ENCODE results near the gene ARHGAP31. TPM values are rescaled to one million over a fixed set of nuclear protein-coding genes. Genes with fewer than 3 reads are reported as not detected.
A peak's percentile ranks its signal among the peaks of the same experiment; 100 is the strongest.

Gene ARHGAP31
- total and polyA plus RNA-seq, 7 donors: 3.5 to 18.0 (median 11.0) TPM

DNA sequence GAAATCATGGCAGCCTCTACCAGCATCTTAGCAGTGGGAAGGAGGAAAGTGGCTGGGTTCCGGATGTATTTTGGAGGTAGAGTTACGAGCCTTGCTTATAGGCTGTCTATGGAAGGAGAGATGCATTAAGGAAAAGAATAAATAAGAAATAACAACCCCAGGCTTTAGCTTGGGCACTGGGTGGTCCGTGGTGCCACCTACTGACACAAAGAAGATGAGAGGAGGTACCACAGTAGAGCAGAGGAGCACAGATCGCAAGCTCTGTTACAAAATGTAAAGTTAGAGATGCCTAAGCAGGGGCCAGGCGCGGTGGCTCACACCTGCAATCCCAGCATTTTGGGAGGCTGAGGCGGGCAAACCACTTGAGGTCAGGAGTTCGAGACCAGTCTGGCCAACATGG, 94.4 kb downstream of the ARHGAP31 start:
- DNase-seq: no peak
- no peaks in the 10 kb centered on the region for H3K27me3 ChIP-seq
- WGBS, 2 donors: 87 to 88% methylated on average over 8 of the region's 8 CpGs
- no peak overlapping the region for H3K27ac ChIP-seq
- peaks cover 0 to 56% (median 13%) of the 10 kb centered on the region in 4 donors for H3K36me3 ChIP-seq
- no peaks in the 10 kb centered on the region for H3K4me1 ChIP-seq
- no peaks in the 10 kb centered on the region for H3K9me3 ChIP-seq
- TF ChIP-seq, protein P1, sequence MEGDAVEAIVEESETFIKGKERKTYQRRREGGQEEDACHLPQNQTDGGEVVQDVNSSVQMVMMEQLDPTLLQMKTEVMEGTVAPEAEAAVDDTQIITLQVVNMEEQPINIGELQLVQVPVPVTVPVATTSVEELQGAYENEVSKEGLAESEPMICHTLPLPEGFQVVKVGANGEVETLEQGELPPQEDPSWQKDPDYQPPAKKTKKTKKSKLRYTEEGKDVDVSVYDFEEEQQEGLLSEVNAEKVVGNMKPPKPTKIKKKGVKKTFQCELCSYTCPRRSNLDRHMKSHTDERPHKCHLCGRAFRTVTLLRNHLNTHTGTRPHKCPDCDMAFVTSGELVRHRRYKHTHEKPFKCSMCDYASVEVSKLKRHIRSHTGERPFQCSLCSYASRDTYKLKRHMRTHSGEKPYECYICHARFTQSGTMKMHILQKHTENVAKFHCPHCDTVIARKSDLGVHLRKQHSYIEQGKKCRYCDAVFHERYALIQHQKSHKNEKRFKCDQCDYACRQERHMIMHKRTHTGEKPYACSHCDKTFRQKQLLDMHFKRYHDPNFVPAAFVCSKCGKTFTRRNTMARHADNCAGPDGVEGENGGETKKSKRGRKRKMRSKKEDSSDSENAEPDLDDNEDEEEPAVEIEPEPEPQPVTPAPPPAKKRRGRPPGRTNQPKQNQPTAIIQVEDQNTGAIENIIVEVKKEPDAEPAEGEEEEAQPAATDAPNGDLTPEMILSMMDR (IDR thresholded peaks at IDR 0.05): peak in 1 of 4 experiments; percentile 35
- TF ChIP-seq POLR2A (IDR thresholded peaks at IDR 0.05): no peak
- H3K4me3 ChIP-seq: no peak overlapping the region
- intact Hi-C loops (cut with DNase I): loop anchor here (10.0 kb wide), 1 partner anchor 114 kb away; no protein-coding TSS in a partner anchor

DNA sequence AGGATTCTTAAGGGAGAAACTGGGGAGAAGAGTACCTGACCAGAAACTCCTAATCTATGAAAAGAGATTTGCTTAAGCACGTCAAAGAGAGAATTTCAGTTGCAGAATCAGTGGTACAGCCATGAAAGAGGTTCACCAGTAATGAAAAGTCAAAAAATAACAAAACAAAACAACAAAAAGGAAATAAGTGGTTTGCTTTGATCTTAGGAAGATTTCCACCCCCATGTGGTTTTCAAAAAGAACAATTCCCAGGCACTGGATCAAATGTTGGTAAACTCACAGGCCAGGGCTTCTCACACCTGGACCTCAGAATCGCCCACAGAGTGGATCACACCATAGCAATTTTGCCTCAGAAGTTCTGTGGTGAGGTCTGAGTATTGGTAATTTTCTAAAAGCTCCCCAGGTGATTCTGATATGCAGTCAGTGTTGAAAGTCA, 101.8 kb downstream of the ARHGAP31 start:
- no peak for TF ChIP-seq POLR2AphosphoS5 (IDR thresholded peaks at IDR 0.05)
- TF ChIP-seq, protein P1 (IDR thresholded peaks at IDR 0.05): no peak
- TF ChIP-seq POLR2A (IDR thresholded peaks at IDR 0.05): no peak
- no peak for TF ChIP-seq EP300 (IDR thresholded peaks at IDR 0.05)
- DNase-seq: no peak
- peaks cover 0 to 85% (median 13%) of the 10 kb centered on the region in 4 donors for H3K36me3 ChIP-seq
- H3K27ac ChIP-seq: no peak overlapping the region
- no peaks in the 10 kb centered on the region for H3K9me3 ChIP-seq
- H3K27me3 ChIP-seq: no peaks in the 10 kb centered on the region
- intact Hi-C loops (cut with DNase I): no loop called here
- no peaks in the 10 kb centered on the region for H3K4me1 ChIP-seq
- 82 to 90% methylated on average over 2 of the region's 2 CpGs for WGBS, 2 donors
- H3K4me3 ChIP-seq: no peak overlapping the region

DNA sequence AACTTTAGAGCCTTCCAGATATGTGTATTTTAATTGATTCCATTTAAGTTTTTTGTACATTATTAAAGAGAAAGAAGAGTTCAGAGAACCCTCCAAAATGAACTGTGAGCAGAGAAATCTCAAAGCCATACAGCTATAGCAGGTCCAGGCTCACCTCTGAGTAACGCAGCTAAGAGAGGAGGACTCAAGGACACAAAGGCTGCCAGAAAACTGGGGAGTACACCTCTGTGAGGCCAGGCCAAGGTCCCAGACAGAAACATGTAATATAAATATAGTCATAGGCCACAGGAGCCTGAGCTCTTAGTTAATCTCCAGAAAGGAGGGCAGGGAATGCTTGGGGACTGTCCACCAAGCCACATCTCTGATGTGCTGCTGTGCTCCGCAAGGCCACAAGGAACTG, 102.7 kb downstream of the ARHGAP31 start:
- H3K4me1 ChIP-seq: no peaks in the 10 kb centered on the region
- TF ChIP-seq POLR2AphosphoS5 (IDR thresholded peaks at IDR 0.05) (no peak), EP300 (IDR thresholded peaks at IDR 0.05) (no peak), POLR2A (IDR thresholded peaks at IDR 0.05) (no peak)
- TF ChIP-seq, protein P1 (IDR thresholded peaks at IDR 0.05): no peak
- H3K27me3 ChIP-seq: no peaks in the 10 kb centered on the region
- WGBS, 2 donors: 96 to 97% methylated on average over 2 of the region's 2 CpGs
- no peaks in the 10 kb centered on the region for H3K9me3 ChIP-seq
- H3K36me3 ChIP-seq: peaks cover 0 to 80% (median 5%) of the 10 kb centered on the region in 4 donors
- no peak overlapping the region for H3K4me3 ChIP-seq
- H3K27ac ChIP-seq: no peak overlapping the region
- DNase-seq: no peak
- intact Hi-C loops (cut with DNase I): no loop called here

DNA sequence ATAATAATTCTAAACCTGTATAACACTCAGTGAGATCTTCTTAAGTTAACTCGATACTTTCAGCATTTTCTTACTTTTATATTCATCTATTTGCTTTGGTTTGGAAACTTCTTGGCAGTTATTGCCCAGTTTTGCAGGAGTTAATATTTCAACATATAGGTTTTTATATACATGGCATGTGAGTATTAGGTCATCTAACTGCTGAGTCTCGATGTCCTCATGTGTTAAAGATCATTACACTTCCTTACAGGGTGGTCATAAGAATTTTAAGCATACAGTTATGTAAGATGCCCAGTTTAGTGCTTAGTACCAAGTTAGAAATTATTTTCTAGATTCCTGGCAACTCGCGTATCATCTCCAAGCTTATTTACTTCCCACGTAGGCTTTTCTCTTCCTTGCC, 106.3 kb downstream of the ARHGAP31 start:
- intact Hi-C loops (cut with DNase I): no loop called here
- H3K36me3 ChIP-seq: peaks cover 0 to 60% (median 5%) of the 10 kb centered on the region in 4 donors
- no peak overlapping the region for H3K4me3 ChIP-seq
- no peak overlapping the region for H3K27ac ChIP-seq
- H3K9me3 ChIP-seq: no peaks in the 10 kb centered on the region
- DNase-seq: no peak
- 84 to 90% methylated on average over 5 of the region's 5 CpGs for WGBS, 2 donors
- TF ChIP-seq POLR2AphosphoS5 (IDR thresholded peaks at IDR 0.05) (no peak), POLR2A (IDR thresholded peaks at IDR 0.05) (no peak), EP300 (IDR thresholded peaks at IDR 0.05) (no peak)
- TF ChIP-seq, protein P1 (IDR thresholded peaks at IDR 0.05): no peak
- H3K4me1 ChIP-seq: no peaks in the 10 kb centered on the region
- H3K27me3 ChIP-seq: no peaks in the 10 kb centered on the region

DNA sequence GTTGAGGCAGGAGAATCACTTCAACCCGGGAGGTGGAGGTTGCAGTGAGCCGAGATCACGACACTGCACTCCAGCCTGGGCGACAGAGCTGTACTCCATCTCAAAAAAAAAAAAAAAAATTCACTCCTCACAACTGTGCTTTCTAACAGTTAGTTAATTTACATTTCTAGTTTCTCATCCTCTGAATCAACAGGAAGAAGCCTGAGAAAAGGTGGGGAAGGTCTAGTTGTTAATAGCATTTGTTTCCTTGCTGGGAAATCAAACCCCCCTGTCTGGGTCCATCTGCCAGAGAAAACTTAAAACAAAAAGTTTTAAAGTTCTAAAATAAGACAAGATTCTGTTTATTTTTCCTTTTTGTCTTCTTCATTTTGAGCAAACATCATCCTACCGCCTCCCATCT, 106.9 kb downstream of the ARHGAP31 start:
- Histone ChIP-seq H3K27me3 (no peaks in the 10 kb centered on the region), H3K4me1 (no peaks in the 10 kb centered on the region), H3K36me3 (peaks cover 0 to 54% (median 5%) of the 10 kb centered on the region in 4 donors), H3K9me3 (no peaks in the 10 kb centered on the region), H3K27ac (no peak overlapping the region), H3K4me3 (no peak overlapping the region)
- 90 to 91% methylated on average over 5 of the region's 5 CpGs for WGBS, 2 donors
- intact Hi-C loops (cut with DNase I): no loop called here
- no peak for DNase-seq
- no peak for TF ChIP-seq POLR2A (IDR thresholded peaks at IDR 0.05)
- TF ChIP-seq POLR2AphosphoS5 (IDR thresholded peaks at IDR 0.05): no peak
- TF ChIP-seq EP300 (IDR thresholded peaks at IDR 0.05): no peak
- TF ChIP-seq, protein P1 (IDR thresholded peaks at IDR 0.05): no peak
